H1 (cell line): ENCODE measurements around the gene LOXL4. TPM values are rescaled to one million over a fixed set of nuclear protein-coding genes. Genes with fewer than 3 reads are reported as not detected.

Source experiments
- CTCF ChIA-PET: fragments of 300-600 bp; sonication (Branson Sonifier 250); formaldehyde crosslinking; loops from one replicate; lab custom pipeline; 2021; ENCODE audit not compliant: partially characterized antibody; lab: Charles Lee
- POLR2A ChIA-PET: fragments of 300-600 bp; sonication (Branson Sonifier 250); formaldehyde crosslinking; loops from one replicate; lab custom pipeline; 2021; ENCODE audit warnings: inconsistent platforms; ENCODE audit not compliant: partially characterized antibody; lab: Charles Lee
- DNase-seq, 2 experiments: peaks; one replicate each; pipeline versions ENCODE4 v3.0.0 to v3.0.0-alpha.2; 2010 to 2022; ENCODE audit warnings: low spot score in 2 of 2, low read depth in 1 of 2, mixed read lengths in 1 of 2
- FAIRE-seq: peaks from 2 replicates; lab custom pipeline; 2011; peaks lifted over from hg19 to GRCh38; lab: Jason Lieb, UNC
- H2AFZ ChIP-seq: 2 replicates; pipeline ENCODE4 v1.8.1; 2012; ENCODE audit warnings: low read length, inconsistent platforms
- H2AK5ac ChIP-seq: 2 replicates; pipeline ENCODE4 v1.6.1; 2013; ENCODE audit warnings: low read depth, low read length
- H2BK120ac ChIP-seq: replicated peaks from 2 replicates; pipeline ENCODE3; 2013; ENCODE audit warnings: low read depth, low read length, inconsistent platforms
- H2BK12ac ChIP-seq: 2 replicates; pipeline ENCODE4 v1.6.1; 2013; ENCODE audit warnings: low read depth, low read length
- H2BK15ac ChIP-seq: 2 replicates; pipeline ENCODE4 v1.6.1; 2013; ENCODE audit warnings: low read length
- H2BK20ac ChIP-seq: 2 replicates; pipeline ENCODE4 v1.6.1; 2013; ENCODE audit warnings: low read length
- H2BK5ac ChIP-seq: 2 replicates; pipeline ENCODE4 v1.6.1; 2013; ENCODE audit warnings: low read depth, low read length
- H3K14ac ChIP-seq: 2 replicates; pipeline ENCODE4 v1.6.1; 2013; ENCODE audit warnings: inconsistent platforms; ENCODE audit not compliant: insufficient read length
- H3K18ac ChIP-seq: 2 replicates; pipeline ENCODE4 v1.6.1; 2013; ENCODE audit warnings: low read length; ENCODE audit errors: extremely low read depth
- H3K23ac ChIP-seq: 2 replicates; pipeline ENCODE4 v1.6.1; 2013; ENCODE audit warnings: inconsistent platforms; ENCODE audit not compliant: insufficient read length
- H3K23me2 ChIP-seq: 2 replicates; pipeline ENCODE4 v1.6.1; 2013; ENCODE audit warnings: low read depth, low read length
- H3K27ac ChIP-seq: 2 replicates; pipeline ENCODE4 v1.6.1; 2011; ENCODE audit warnings: low read depth, low read length, inconsistent platforms
- H3K27me3 ChIP-seq, 4 experiments: replicated peaks in 1 of 4; 1 replicate in 1 of 4; 2 replicates in 3 of 4; pipeline versions ENCODE4 v1.6.1 to v1.8.1; 2011 to 2013; ENCODE audit warnings: low read length in 3 of 4, mild to moderate bottlenecking in 3 of 4, inconsistent platforms in 2 of 4, mixed read lengths in 2 of 4, moderate library complexity in 1 of 4; ENCODE audit not compliant: control insufficient read depth in 3 of 4, insufficient read depth in 3 of 4; ENCODE audit errors: extremely low read depth in 1 of 4
- H3K36me3 ChIP-seq, 4 experiments: 2 replicates each; pipeline versions ENCODE4 v1.6.1 to v1.8.1; 2011 to 2013; ENCODE audit warnings: mild to moderate bottlenecking in 4 of 4, low read length in 3 of 4, moderate library complexity in 2 of 4, control low read depth in 1 of 4, inconsistent platforms in 1 of 4; ENCODE audit not compliant: insufficient read depth in 4 of 4, control insufficient read depth in 2 of 4
- H3K4ac ChIP-seq: replicated peaks from 2 replicates; pipeline ENCODE3; 2013; ENCODE audit warnings: low read length, low read depth, mixed read lengths, inconsistent platforms; ENCODE audit not compliant: insufficient read length
- H3K4me1 ChIP-seq, 4 experiments: replicated peaks in 1 of 4; 1 replicate in 1 of 4; 2 replicates in 3 of 4; pipeline versions ENCODE4 v1.6.1 to v1.8.1; 2011 to 2013; ENCODE audit warnings: low read length in 3 of 4, inconsistent platforms in 2 of 4, mixed read lengths in 1 of 4; ENCODE audit not compliant: insufficient read depth in 4 of 4, control insufficient read depth in 3 of 4
- H3K4me2 ChIP-seq, 2 experiments: 2 replicates each; pipeline versions ENCODE4 v1.6.1 to v1.8.1; 2011 to 2013; ENCODE audit warnings: low read depth in 2 of 2, low read length in 2 of 2, control low read depth in 1 of 2, inconsistent platforms in 1 of 2, mild to moderate bottlenecking in 1 of 2; ENCODE audit not compliant: insufficient read depth in 1 of 2
- H3K4me3 ChIP-seq, 4 experiments: fragments of 200-600, 300-600 bp in 1 of 4; sonication (generic), shearing (Covaris generic), sonication (Bioruptor Twin) in 1 of 4; 2 replicates each; pipeline versions ENCODE4 v1.5.1 to v1.8.1; 2011 to 2016; ENCODE audit warnings: low read length in 4 of 4, low read depth in 3 of 4, control low read depth in 2 of 4, inconsistent platforms in 2 of 4, mild to moderate bottlenecking in 2 of 4, mixed read lengths in 1 of 4, moderate library complexity in 1 of 4; ENCODE audit not compliant: insufficient read depth in 2 of 4; ENCODE audit errors: extremely low read depth in 1 of 4
- H3K56ac ChIP-seq: replicated peaks from 2 replicates; pipeline ENCODE3; 2013; ENCODE audit warnings: low read depth, mild to moderate bottlenecking, mixed read lengths, low read length, inconsistent platforms; ENCODE audit not compliant: insufficient read length
- H3K79me1 ChIP-seq: 2 replicates; pipeline ENCODE4 v1.6.1; 2013; ENCODE audit warnings: low read depth, low read length, control low read depth
- H3K79me2 ChIP-seq, 2 experiments: 2 replicates each; pipeline versions ENCODE4 v1.6.1 to v1.8.1; 2012 to 2013; ENCODE audit warnings: low read length in 2 of 2, mild to moderate bottlenecking in 2 of 2, inconsistent platforms in 1 of 2; ENCODE audit not compliant: insufficient read depth in 2 of 2, control insufficient read depth in 1 of 2
- H3K9ac ChIP-seq, 4 experiments: replicated peaks in 1 of 4; 1 replicate in 1 of 4; 2 replicates in 3 of 4; pipeline versions ENCODE4 v1.6.1 to v1.8.1; 2011 to 2013; ENCODE audit warnings: low read depth in 3 of 4, low read length in 3 of 4, control low read depth in 2 of 4, mild to moderate bottlenecking in 2 of 4, moderate library complexity in 2 of 4, inconsistent platforms in 1 of 4; ENCODE audit errors: extremely low read depth in 1 of 4
- H3K9me3 ChIP-seq, 2 experiments: 2 replicates each; pipeline versions ENCODE4 v1.6.1 to v1.8.1; 2012 to 2013; ENCODE audit warnings: mild to moderate bottlenecking in 2 of 2, moderate library complexity in 2 of 2, control low read depth in 1 of 2, inconsistent platforms in 1 of 2, low read depth in 1 of 2, low read length in 1 of 2, mixed read lengths in 1 of 2; ENCODE audit not compliant: insufficient read depth in 2 of 2
- H4K20me1 ChIP-seq, 2 experiments: replicated peaks in 1 of 2; 2 replicates each; pipeline versions ENCODE3 to v1.8.1; 2011 to 2013; ENCODE audit warnings: inconsistent platforms in 2 of 2, low read length in 2 of 2, mild to moderate bottlenecking in 1 of 2; ENCODE audit not compliant: insufficient read depth in 2 of 2, control insufficient read depth in 1 of 2
- H4K5ac ChIP-seq: 2 replicates; pipeline ENCODE4 v1.6.1; 2013; ENCODE audit warnings: low read length, low read depth, mixed read lengths, inconsistent platforms; ENCODE audit not compliant: insufficient read length
- H4K8ac ChIP-seq: 2 replicates; pipeline ENCODE4 v1.8.0; 2013; ENCODE audit warnings: mild to moderate bottlenecking, moderate library complexity, low read length, inconsistent platforms; ENCODE audit not compliant: insufficient read depth; ENCODE audit errors: extremely low read depth
- H4K91ac ChIP-seq: replicated peaks from 2 replicates; pipeline ENCODE3; 2013; ENCODE audit warnings: low read length, mixed read lengths, inconsistent platforms; ENCODE audit not compliant: insufficient read length
- ATF3 ChIP-seq: IDR thresholded peaks from 2 replicates; pipeline ENCODE4 v1.6.1; 2011; ENCODE audit warnings: low read depth, mild to moderate bottlenecking, low read length; ENCODE audit not compliant: insufficient read depth
- CBX5 ChIP-seq: fragments of 300-800, 300-1000 bp; sonication (generic); IDR thresholded peaks from 2 replicates; pipeline ENCODE4 v1.7.1; 2016; ENCODE audit warnings: antibody characterized with exemption, low read length, low read depth
- CHD1 ChIP-seq: IDR thresholded peaks from 2 replicates; pipeline ENCODE4 v1.6.1; 2012; ENCODE audit warnings: low read depth, low read length, improper control_type of control experiment
- CREB1 ChIP-seq: IDR thresholded peaks from 2 replicates; pipeline ENCODE4 v1.6.1; 2012; ENCODE audit warnings: inconsistent platforms
- E2F6 ChIP-seq: IDR thresholded peaks from 2 replicates; pipeline ENCODE4 v1.6.1; 2012; ENCODE audit warnings: inconsistent platforms
- GABPA ChIP-seq: IDR thresholded peaks from 2 replicates; pipeline ENCODE4 v1.6.1; 2011; ENCODE audit warnings: mild to moderate bottlenecking, low read length, moderate library complexity, borderline replicate concordance; ENCODE audit not compliant: insufficient read depth
- NANOG ChIP-seq: IDR thresholded peaks from 2 replicates; pipeline ENCODE4 v1.6.1; 2011; ENCODE audit warnings: low read length, low read depth, mild to moderate bottlenecking, inconsistent platforms; ENCODE audit not compliant: insufficient read depth, poor library complexity, severe bottlenecking
- POU5F1 ChIP-seq: IDR thresholded peaks from 2 replicates; pipeline ENCODE4 v1.6.1; 2011; ENCODE audit warnings: low read depth, mild to moderate bottlenecking, low read length, moderate library complexity
- RBBP5 ChIP-seq: IDR thresholded peaks from 2 replicates; pipeline ENCODE4 v1.7.1; 2012; ENCODE audit warnings: low read depth, mild to moderate bottlenecking, inconsistent platforms, low read length, moderate library complexity, borderline replicate concordance
- SIX5 ChIP-seq: IDR thresholded peaks from 2 replicates; pipeline ENCODE4 v1.6.1; 2011; ENCODE audit warnings: mild to moderate bottlenecking, low read depth, low read length
- SP1 ChIP-seq: IDR thresholded peaks from 2 replicates; pipeline ENCODE4 v1.6.1; 2011; ENCODE audit warnings: low read depth, low read length
- TAF1 ChIP-seq: IDR thresholded peaks from 2 replicates; pipeline ENCODE4 v1.6.1; 2011; ENCODE audit warnings: mild to moderate bottlenecking, low read depth, low read length
- TBP ChIP-seq: IDR thresholded peaks from 2 replicates; pipeline ENCODE4 v1.6.1; 2011; ENCODE audit warnings: low read depth, low read length, improper control_type of control experiment
- WGBS, 2 experiments: shearing (Covaris generic) in 1 of 2; methylation state at CpG; one replicate each; pipeline versions ENCODE4 v1.1.6 to v1.1.7; 2013 to 2015; ENCODE audit warnings: low lambda C conversion rate in 2 of 2, mixed read lengths in 2 of 2, inconsistent platforms in 1 of 2, low coverage in 1 of 2, missing lambda C conversion rate in 1 of 2; ENCODE audit not compliant: insufficient replicate concordance in 2 of 2, insufficient coverage in 1 of 2, insufficient read length in 1 of 2; ENCODE audit errors: extremely low coverage in 1 of 2, missing lambda C conversion rate in 1 of 2; 5-methylcytosine and 5-hydroxymethylcytosine counted together
- polyA plus RNA-seq, 7 experiments: library from polyadenylated mRNA; depleted of rRNA in 3 of 7; stranded (reverse) in 5 of 7; unstranded in 2 of 7; fragments of >200 nt in 5 of 7; fragments of 200-250 nt in 2 of 7; gene quantifications; 1 replicate in 5 of 7; 2 replicates in 1 of 7; 4 replicates in 1 of 7; pipeline versions ENCODE4 v1.2.1 to v1.2.3, GENCODE V29; 2011 to 2013; ENCODE audit warnings: missing spikeins in 2 of 7, mixed read lengths in 2 of 7
- total RNA-seq: library from RNA; stranded (reverse); fragmentation: NEBNext Ultra II Directional; extraction: Animal tissue kit (Norgen Biotek cat#: 25700); gene quantifications from 2 replicates; pipeline ENCODE4 v1.2.1, GENCODE V29; 2021

Gene LOXL4
- total and polyA plus RNA-seq, 2 of the 8 experiments (the other 6 are each of a cell fraction or from before 2014, with no cell fraction given), result 0.13 to 0.27 TPM

DNA sequence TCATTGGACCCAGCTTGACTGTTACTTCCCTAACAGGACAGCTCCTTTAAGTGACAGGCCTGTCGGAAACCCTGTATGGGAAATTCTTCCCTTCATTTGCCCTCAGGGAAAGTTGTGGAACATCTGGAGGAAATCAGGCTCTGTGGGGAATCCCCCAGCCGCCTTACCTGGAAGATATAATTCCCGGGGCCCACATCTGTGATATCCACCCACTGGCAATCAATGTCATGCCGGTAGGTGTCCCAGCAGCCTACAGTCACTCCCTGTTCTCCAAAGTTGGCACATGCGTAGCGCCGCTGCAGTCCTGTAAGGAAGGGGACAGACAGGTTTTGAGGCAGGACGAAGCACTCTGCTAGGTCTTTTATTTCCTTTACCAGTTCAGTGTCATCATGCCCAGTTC lies 16.6 kb downstream of the LOXL4 start:
- Histone ChIP-seq H3K18ac (no peak overlapping the region), H3K56ac (no peak overlapping the region), H2BK5ac (no peak overlapping the region), H3K36me3 (no peaks in the 10 kb centered on the region; a peak in 1 of 8 replicates), H3K23me2 (no peaks in the 10 kb centered on the region), H2AFZ (no peak overlapping the region), H3K4me1 (peaks cover 0 to 5% (median under 1%) of the 10 kb centered on the region in 4 experiments; a peak in 3 of 7 replicates), H2BK12ac (no peak overlapping the region), H3K27me3 (no peaks in the 10 kb centered on the region), H4K91ac (no peak overlapping the region), H3K23ac (no peak overlapping the region), H3K27ac (no peak overlapping the region), H3K79me1 (no peaks in the 10 kb centered on the region), H2BK15ac (no peak overlapping the region), H4K8ac (no peak overlapping the region), H4K5ac (no peak overlapping the region), H2BK20ac (no peak overlapping the region), H2BK120ac (no peak overlapping the region), H3K79me2 (no peaks in the 10 kb centered on the region), H3K4me3 (no peak overlapping the region), H3K9me3 (no peaks in the 10 kb centered on the region), H3K4ac (no peak overlapping the region), H3K14ac (no peak overlapping the region), H3K4me2 (no peak overlapping the region), H4K20me1 (no peaks in the 10 kb centered on the region), H2AK5ac (no peak overlapping the region), H3K9ac (no peak overlapping the region)
- ChIA-PET CTCF (interaction anchor here (0.8 to 3.6 kb wide), 4 partner anchors 9 to 80 kb away, joined by 3 to 15 read pairs (median 4); no protein-coding TSS in a partner anchor), POLR2A (no interaction called here)
- FAIRE-seq (no peak), DNase-seq (no peak)
- TF ChIP-seq TAF1, result no peak
- no peak for TF ChIP-seq CREB1
- no peak for TF ChIP-seq CHD1
- TF ChIP-seq CBX5, result no peak
- no peak for TF ChIP-seq GABPA
- TF ChIP-seq SIX5, result no peak
- TF ChIP-seq NANOG, result no peak
- no peak for TF ChIP-seq RBBP5
- no peak for TF ChIP-seq SP1
- no peak for TF ChIP-seq TBP
- TF ChIP-seq POU5F1, result no peak
- TF ChIP-seq ATF3, result no peak
- TF ChIP-seq E2F6, result no peak
- WGBS, 2 experiments, result 88% methylated on average over 8 of the region's 8 CpGs; no CpG with 5 or more reads in 1 of the 2 experiments
